GM13977 (cell line): Measurements from ENCODE around the gene DNASE2B.

Source experiments
- DNase-seq: peaks from one replicate; pipeline ENCODE4 v3.0.0; 2012; ENCODE audit warnings: low spot score
- in situ Hi-C: fragments of 300-500 bp; cut with MboI; formaldehyde crosslinking; loops from one replicate; pipeline ENCODE4 v1.12.0; 2022; ENCODE audit warnings: low sequenced_read_pairs, low pct_unique_long_range_greater_than_20kb, mixed read lengths, inconsistent platforms; ENCODE audit not compliant: unreplicated experiment
- TF ChIP-seq, protein P1 (sequence below): IDR thresholded peaks from 2 replicates; pipeline ENCODE4 v1.5.1; 2012; ENCODE audit warnings: mild to moderate bottlenecking, control low read depth; ENCODE audit not compliant: insufficient read depth; ENCODE audit errors: extremely low read depth, missing control alignments

The DNASE2B gene, protein sequence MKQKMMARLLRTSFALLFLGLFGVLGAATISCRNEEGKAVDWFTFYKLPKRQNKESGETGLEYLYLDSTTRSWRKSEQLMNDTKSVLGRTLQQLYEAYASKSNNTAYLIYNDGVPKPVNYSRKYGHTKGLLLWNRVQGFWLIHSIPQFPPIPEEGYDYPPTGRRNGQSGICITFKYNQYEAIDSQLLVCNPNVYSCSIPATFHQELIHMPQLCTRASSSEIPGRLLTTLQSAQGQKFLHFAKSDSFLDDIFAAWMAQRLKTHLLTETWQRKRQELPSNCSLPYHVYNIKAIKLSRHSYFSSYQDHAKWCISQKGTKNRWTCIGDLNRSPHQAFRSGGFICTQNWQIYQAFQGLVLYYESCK

DNA sequence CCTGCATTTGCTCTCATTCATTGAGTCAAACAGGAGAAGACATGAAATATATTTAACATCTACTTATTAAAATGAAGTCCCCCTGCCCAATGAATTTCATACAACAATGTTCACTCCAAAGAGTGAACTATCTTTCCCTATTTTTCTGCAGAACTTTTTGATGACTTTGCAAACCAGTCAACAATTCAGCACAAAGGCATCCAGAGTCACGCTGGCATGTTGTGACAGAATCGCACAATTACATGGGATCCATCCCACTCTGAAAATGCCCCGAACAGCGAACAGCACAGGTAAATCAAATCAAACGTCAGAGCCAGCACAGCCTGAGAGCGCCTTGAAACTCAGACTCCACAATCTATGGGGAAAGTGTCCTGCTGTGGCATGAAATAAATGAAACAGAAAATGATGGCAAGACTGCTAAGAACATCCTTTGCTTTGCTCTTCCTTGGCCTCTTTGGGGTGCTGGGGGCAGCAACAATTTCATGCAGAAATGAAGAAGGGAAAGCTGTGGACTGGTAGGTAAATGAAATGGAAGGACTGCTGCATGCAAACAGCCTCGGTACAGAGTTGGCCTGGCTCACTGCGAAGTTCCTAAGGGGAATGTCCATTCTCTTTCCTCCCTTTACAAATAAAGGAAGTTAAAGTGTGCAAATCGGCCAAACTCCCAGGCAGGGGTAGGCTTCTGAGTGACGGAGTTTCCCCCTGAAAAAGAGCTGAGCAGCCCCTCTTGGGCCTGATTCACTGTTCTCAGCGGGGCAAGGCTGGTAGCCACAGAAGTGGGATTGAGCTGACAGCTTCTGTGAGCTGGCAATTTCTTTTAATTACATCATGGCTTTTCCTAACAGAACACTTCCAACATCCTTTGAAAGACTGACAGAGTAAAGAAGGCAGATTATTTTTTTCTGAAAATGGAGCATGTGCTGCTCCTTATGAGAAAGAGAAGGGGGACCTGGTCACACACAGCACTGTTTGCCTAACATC, at the start of gene DNASE2B:
Gene DNASE2B, plus strand, starts transcription at position 310 of the 981 bp plus-strand sequence. Its CDS starts 81 bp downstream, at position 391.
- DNase-seq = no peak
- in situ Hi-C loops = no loop called here
- TF ChIP-seq, protein P1, sequence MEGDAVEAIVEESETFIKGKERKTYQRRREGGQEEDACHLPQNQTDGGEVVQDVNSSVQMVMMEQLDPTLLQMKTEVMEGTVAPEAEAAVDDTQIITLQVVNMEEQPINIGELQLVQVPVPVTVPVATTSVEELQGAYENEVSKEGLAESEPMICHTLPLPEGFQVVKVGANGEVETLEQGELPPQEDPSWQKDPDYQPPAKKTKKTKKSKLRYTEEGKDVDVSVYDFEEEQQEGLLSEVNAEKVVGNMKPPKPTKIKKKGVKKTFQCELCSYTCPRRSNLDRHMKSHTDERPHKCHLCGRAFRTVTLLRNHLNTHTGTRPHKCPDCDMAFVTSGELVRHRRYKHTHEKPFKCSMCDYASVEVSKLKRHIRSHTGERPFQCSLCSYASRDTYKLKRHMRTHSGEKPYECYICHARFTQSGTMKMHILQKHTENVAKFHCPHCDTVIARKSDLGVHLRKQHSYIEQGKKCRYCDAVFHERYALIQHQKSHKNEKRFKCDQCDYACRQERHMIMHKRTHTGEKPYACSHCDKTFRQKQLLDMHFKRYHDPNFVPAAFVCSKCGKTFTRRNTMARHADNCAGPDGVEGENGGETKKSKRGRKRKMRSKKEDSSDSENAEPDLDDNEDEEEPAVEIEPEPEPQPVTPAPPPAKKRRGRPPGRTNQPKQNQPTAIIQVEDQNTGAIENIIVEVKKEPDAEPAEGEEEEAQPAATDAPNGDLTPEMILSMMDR = no peak

DNA sequence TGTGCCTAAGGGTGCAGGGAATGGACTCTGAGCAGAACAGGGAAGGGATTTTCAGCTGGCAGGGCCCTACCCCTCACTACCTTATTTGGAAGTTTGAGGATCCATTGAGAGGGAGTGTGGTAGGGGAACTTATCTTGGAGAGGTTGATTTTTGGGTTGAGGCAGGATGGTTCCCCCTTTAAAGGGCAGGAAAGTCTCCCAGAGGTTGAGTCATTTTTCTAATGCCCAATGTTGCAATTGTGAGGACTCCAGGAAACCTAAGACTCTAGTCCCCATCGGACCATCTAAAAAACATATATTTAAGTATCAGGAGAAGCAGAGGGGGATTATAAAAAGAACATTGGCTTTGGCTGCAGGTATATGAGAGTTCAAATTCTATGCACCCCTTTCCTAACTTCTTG, 49.5 kb upstream of the DNASE2B start:
- in situ Hi-C loops = no loop called here

GRCh38 chr1:84350104-84350503, 48.2 kb upstream of the DNASE2B start:
- in situ Hi-C loops = no loop called here
- TF ChIP-seq, protein P1 = no peak
- no peak for DNase-seq

More for the DNA sequence above, 49.5 kb upstream of the DNASE2B start:
- TF ChIP-seq, protein P1 = no peak
- DNase-seq = no peak

DNA sequence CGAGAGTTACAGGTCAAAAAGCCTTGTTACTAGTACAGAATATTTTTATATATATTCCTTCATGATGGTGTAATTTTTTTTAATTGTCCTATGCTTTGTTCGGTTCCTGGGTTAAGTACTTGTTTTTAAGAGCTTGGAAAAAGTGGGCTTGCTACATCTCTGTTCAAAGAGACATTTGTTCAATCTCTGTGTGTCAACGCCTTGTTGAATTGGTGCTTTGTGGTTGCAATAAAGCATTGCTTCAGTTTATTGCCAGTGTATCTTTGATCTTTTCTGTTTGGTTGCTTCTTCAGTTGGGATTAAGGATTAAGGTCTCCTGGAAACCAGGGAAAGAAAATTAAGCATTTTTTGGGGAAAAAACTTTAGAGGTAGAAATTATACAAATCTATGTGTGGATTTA, 47.7 kb upstream of the DNASE2B start:
- TF ChIP-seq, protein P1 = no peak
- in situ Hi-C loops = no loop called here
- no peak for DNase-seq

- in situ Hi-C loops = no loop called here
- TF ChIP-seq, protein P1 = no peak
- no peak for DNase-seq
Observed at GRCh38 chr1:84352298-84353106, 45.8 kb upstream of the DNASE2B start.

DNA sequence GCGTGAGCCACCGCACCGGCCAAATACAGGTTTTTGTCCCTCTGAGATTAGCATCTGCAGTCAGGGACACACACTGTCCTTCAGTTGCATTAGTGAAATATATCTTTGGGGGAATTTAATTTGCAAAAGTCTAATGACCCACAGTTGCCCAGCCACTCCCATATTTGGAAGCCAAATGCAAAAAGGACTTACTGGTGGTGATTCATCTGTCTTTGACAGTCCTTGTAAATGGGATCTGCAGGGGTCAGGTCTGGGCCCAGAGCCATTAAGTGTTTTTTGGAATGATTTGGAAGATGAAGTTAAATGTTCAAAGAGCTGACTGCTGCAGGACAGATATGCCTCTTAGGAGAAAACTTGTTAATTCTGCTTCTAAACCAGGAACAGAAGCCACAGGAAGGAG, 44.6 kb upstream of the DNASE2B start:
- in situ Hi-C loops = no loop called here
- DNase-seq = no peak
- TF ChIP-seq, protein P1 = no peak
